ENCODE results near the gene DOCK1.

Gene DOCK1

GRCh38 chr10:127426746-127427145 is 521.5 kb downstream of the DOCK1 start:
- no peak for DNase-seq (ENCODE audit: low read depth in 2 of 2)

- no peak for DNase-seq (ENCODE audit: low read depth in 2 of 2)
These were observed 522.7 kb downstream of the DOCK1 start for GRCh38 chr10:127427926-127428325.

- no peak for DNase-seq (ENCODE audit: low read depth in 2 of 2)
These were observed 523.3 kb downstream of the DOCK1 start for GRCh38 chr10:127428385-127428980.

GRCh38 chr10:127429601-127430312 is 524.5 kb downstream of the DOCK1 start:
- DNase-seq (ENCODE audit: low read depth in 2 of 2) = no peak

GRCh38 chr10:127431525-127431924 is 526.3 kb downstream of the DOCK1 start:
- no peak for DNase-seq (ENCODE audit: low read depth in 2 of 2)

- DNase-seq (ENCODE audit: low read depth in 2 of 2) = no peak
These were observed 528.8 kb downstream of the DOCK1 start for GRCh38 chr10:127434006-127434405.

- DNase-seq (ENCODE audit: low read depth in 2 of 2) = no peak
These were observed 530.0 kb downstream of the DOCK1 start for GRCh38 chr10:127435246-127435645.

GRCh38 chr10:127440371-127440770 is 535.1 kb downstream of the DOCK1 start:
- no peak for DNase-seq (ENCODE audit: low read depth in 2 of 2)

- no peak for DNase-seq (ENCODE audit: low read depth in 2 of 2)
These were observed 536.4 kb downstream of the DOCK1 start for GRCh38 chr10:127441350-127442219.

- no peak for DNase-seq (ENCODE audit: low read depth in 2 of 2)
These were observed 536.9 kb downstream of the DOCK1 start for GRCh38 chr10:127442220-127442525.

- DNase-seq (ENCODE audit: low read depth in 2 of 2) = no peak
These were observed 538.9 kb downstream of the DOCK1 start for GRCh38 chr10:127444155-127444554.

GRCh38 chr10:127447197-127447596 is 542.0 kb downstream of the DOCK1 start:
- no peak for DNase-seq (ENCODE audit: low read depth in 2 of 2)

- DNase-seq (ENCODE audit: low read depth in 2 of 2) = no peak
These were observed 544.3 kb downstream of the DOCK1 start for GRCh38 chr10:127449490-127449889.

GRCh38 chr10:127450644-127451043 is 545.4 kb downstream of the DOCK1 start:
- DNase-seq (ENCODE audit: low read depth in 2 of 2) = no peak

- no peak for DNase-seq (ENCODE audit: low read depth in 2 of 2)
These were observed 546.4 kb downstream of the DOCK1 start for GRCh38 chr10:127451628-127452027.

GRCh38 chr10:127452568-127452967 is 547.3 kb downstream of the DOCK1 start:
- no peak for DNase-seq (ENCODE audit: low read depth in 2 of 2)

GRCh38 chr10:127453706-127454105 is 548.5 kb downstream of the DOCK1 start:
- no peak for DNase-seq (ENCODE audit: low read depth in 2 of 2)

- DNase-seq (ENCODE audit: low read depth in 2 of 2) = no peak
These were observed 550.9 kb downstream of the DOCK1 start for GRCh38 chr10:127456122-127456521.

- no peak for DNase-seq (ENCODE audit: low read depth in 2 of 2)
These were observed 553.0 kb downstream of the DOCK1 start for GRCh38 chr10:127458016-127458810.

GRCh38 chr10:127458829-127459228 is 553.6 kb downstream of the DOCK1 start:
- DNase-seq (ENCODE audit: low read depth in 2 of 2) = no peak

GRCh38 chr10:127459918-127460317 is 554.7 kb downstream of the DOCK1 start:
- DNase-seq (ENCODE audit: low read depth in 2 of 2) = no peak
